ENCODE data around the gene ITGAL. TPM values are rescaled to one million over a fixed set of nuclear protein-coding genes. Genes with fewer than 3 reads are reported as not detected.

The ITGAL gene
- total and polyA plus RNA-seq, 2 of the 13 experiments (the other 11 are each of a cell fraction or from before 2014, with no cell fraction given), result 0.86 to 1.2 TPM

DNA sequence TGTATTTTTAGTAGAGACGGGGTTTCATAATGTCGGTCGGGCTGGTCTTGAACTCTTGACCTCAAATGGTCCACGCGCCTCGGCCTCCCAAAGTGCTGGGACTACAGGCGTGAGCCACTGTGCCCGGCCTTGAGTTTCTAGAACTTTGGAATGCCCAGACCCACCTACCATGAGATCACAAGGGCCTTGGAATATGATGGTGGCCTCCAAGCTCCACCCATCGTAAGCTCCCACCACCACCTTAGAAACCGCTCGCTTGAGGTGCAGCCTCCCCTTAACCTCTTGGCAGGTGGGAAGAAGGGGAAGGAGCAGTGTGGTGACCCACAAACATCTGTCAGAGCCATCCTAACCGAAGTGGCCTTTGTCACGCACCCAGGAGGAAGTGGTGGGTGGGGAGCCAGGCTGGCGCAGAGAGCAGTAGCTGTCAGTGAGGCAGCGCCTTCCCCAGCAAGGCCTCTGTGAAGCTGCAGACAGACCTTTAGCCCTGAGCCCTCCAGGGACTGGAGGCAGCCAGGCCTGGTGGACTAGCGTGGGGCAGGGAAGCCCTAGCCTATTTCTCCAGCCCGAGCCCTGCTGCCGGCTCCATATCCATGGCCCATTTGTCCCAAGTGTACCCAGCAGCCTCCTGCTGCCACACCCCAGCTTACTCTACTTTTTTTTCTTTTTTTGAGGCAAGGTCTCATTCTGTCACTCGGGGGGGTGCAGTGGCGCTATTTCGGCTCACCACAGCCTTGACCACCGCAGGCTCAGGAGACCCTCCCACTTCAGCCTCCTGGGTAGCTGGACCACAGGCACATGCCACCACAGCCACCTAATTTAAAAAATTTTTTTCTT is 13.8 kb upstream of the ITGAL start (continued):
- TF ChIP-seq, protein P1, sequence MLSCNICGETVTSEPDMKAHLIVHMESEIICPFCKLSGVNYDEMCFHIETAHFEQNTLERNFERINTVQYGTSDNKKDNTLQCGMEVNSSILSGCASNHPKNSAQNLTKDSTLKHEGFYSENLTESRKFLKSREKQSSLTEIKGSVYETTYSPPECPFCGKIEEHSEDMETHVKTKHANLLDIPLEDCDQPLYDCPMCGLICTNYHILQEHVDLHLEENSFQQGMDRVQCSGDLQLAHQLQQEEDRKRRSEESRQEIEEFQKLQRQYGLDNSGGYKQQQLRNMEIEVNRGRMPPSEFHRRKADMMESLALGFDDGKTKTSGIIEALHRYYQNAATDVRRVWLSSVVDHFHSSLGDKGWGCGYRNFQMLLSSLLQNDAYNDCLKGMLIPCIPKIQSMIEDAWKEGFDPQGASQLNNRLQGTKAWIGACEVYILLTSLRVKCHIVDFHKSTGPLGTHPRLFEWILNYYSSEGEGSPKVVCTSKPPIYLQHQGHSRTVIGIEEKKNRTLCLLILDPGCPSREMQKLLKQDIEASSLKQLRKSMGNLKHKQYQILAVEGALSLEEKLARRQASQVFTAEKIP (CRISPR knock-in tag; IDR thresholded peaks at IDR 0.05; ENCODE audit: borderline replicate concordance), result no peak
- TF ChIP-seq CBX5 (CRISPR knock-in tag; IDR thresholded peaks at IDR 0.05; ENCODE audit: borderline replicate concordance), result no peak; the same call in 1 of the 2 replicates
- TF ChIP-seq ARNTL (CRISPR knock-in tag; IDR thresholded peaks at IDR 0.05), result 0 out of 2 replicates have a peak, but pooled peaks have one; percentile 51
- no peak for TF ChIP-seq SMARCE1 (IDR thresholded peaks at IDR 0.05; ENCODE audit: borderline replicate concordance)
- TF ChIP-seq, protein P2, sequence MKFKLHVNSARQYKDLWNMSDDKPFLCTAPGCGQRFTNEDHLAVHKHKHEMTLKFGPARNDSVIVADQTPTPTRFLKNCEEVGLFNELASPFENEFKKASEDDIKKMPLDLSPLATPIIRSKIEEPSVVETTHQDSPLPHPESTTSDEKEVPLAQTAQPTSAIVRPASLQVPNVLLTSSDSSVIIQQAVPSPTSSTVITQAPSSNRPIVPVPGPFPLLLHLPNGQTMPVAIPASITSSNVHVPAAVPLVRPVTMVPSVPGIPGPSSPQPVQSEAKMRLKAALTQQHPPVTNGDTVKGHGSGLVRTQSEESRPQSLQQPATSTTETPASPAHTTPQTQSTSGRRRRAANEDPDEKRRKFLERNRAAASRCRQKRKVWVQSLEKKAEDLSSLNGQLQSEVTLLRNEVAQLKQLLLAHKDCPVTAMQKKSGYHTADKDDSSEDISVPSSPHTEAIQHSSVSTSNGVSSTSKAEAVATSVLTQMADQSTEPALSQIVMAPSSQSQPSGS (CRISPR knock-in tag; IDR thresholded peaks at IDR 0.05), result no peak; the same call in 1 of the 2 replicates
- TF ChIP-seq ZNF607 (CRISPR knock-in tag; IDR thresholded peaks at IDR 0.05; ENCODE audit: borderline replicate concordance), result peak; percentile 68; the same call in 1 of the 2 replicates
- TF ChIP-seq ZNF407 (CRISPR knock-in tag; IDR thresholded peaks at IDR 0.05; ENCODE audit: not compliant biosample characterization), result peak; percentile 78
- peak; percentile 61; the same call in 1 of the 2 replicates for TF ChIP-seq TAF1 (CRISPR knock-in tag; IDR thresholded peaks at IDR 0.05)
- TF ChIP-seq SYNCRIP (IDR thresholded peaks at IDR 0.05; ENCODE audit: insufficient read depth, low read depth, low read length), result no peak
- no peak for TF ChIP-seq IRF1 (CRISPR knock-in tag; IDR thresholded peaks at IDR 0.05; ENCODE audit: low read depth)
- TF ChIP-seq ZNF788 (CRISPR knock-in tag; IDR thresholded peaks at IDR 0.05; ENCODE audit: borderline replicate concordance), result peak; percentile 72; the same call in 1 of the 2 replicates
- TF ChIP-seq ZNF383 (CRISPR knock-in tag; IDR thresholded peaks at IDR 0.05; ENCODE audit: borderline replicate concordance), result no peak
- no peak for TF ChIP-seq ZNF678 (CRISPR knock-in tag; IDR thresholded peaks at IDR 0.05)
- peak; percentile 71 for TF ChIP-seq HOXA3 (CRISPR knock-in tag; IDR thresholded peaks at IDR 0.05)
